GM12864 (cell line): ENCODE data around the gene MEF2A.

Source experiments
- DNase-seq: peaks from one replicate; pipeline ENCODE4 v3.0.0-alpha.2; 2011; ENCODE audit warnings: low read depth
- H3K4me3 ChIP-seq: 2 replicates; pipeline ENCODE4 v1.5.1; 2011; ENCODE audit warnings: mild to moderate bottlenecking, low read depth, low read length, control low read depth
- CTCF ChIP-seq: IDR thresholded peaks from 2 replicates; pipeline ENCODE4 v1.5.1; 2011; ENCODE audit warnings: low read depth, mild to moderate bottlenecking, moderate library complexity, low read length, control low read depth, inconsistent platforms; ENCODE audit errors: missing control alignments

MEF2A gene

GRCh38 chr15:99614749-99615288, 49.0 kb downstream of the MEF2A start:
- no peak overlapping the region for H3K4me3 ChIP-seq
- no peak for DNase-seq
- TF ChIP-seq CTCF = no peak

GRCh38 chr15:99615460-99615859, 49.7 kb downstream of the MEF2A start:
- DNase-seq = no peak
- no peak overlapping the region for H3K4me3 ChIP-seq
- no peak for TF ChIP-seq CTCF

GRCh38 chr15:99616129-99616528, 50.3 kb downstream of the MEF2A start:
- no peak for TF ChIP-seq CTCF
- H3K4me3 ChIP-seq = no peak overlapping the region
- DNase-seq = no peak

- TF ChIP-seq CTCF = no peak
- DNase-seq = no peak
- no peak overlapping the region for H3K4me3 ChIP-seq
Observed at GRCh38 chr15:99616773-99617342, 51.1 kb downstream of the MEF2A start.

- TF ChIP-seq CTCF = no peak
- no peak for DNase-seq
Observed at GRCh38 chr15:99618941-99619411, 53.2 kb downstream of the MEF2A start.

GRCh38 chr15:99619712-99620111, 53.9 kb downstream of the MEF2A start:
- no peak overlapping the region for H3K4me3 ChIP-seq
- no peak for TF ChIP-seq CTCF
- no peak for DNase-seq

More at GRCh38 chr15:99618941-99619411, 53.2 kb downstream of the MEF2A start:
- H3K4me3 ChIP-seq = no peak overlapping the region

GRCh38 chr15:99620178-99620577, 54.4 kb downstream of the MEF2A start:
- no peak for TF ChIP-seq CTCF
- no peak for DNase-seq
- H3K4me3 ChIP-seq = no peak overlapping the region
